Fibroblast of peridontal ligament (primary cell): ENCODE measurements around the gene RNF26.
"Not testable (repeated sequence)": the region's sequence is repeated elsewhere in the genome, so short reads cannot be mapped to it uniquely, and the experiment has no call there.

Experiments
- DNase-seq: peaks from one replicate; pipeline ENCODE4 v3.0.0-alpha.2; 2010; ENCODE audit errors: extremely low read depth

The RNF26 gene

DNA sequence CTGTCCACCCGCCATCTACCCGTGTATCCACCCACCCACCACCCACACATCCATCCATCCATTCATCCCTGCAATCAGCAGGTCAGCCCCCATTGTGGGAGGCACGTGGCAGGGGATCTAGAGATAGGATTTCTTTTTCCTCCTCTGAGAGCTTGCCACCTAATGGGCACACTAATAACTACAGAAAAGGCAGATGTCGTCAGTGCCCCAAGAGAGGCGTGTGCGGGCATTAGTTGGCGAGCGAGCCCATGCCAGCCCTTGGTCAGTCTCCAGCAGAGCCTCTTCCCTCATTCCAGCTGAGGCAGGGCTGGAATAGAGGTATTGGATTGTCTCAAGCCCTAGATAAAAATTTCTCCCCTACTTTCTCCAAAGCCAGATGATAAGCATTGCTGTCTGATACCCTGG lies 37.5 kb downstream of the RNF26 start:
- no peak for DNase-seq

GRCh38 chr11:119372260-119373058 lies 38.1 kb downstream of the RNF26 start:
- no peak for DNase-seq

- DNase-seq, result no peak
Measured at GRCh38 chr11:119373059-119373920, 39.0 kb downstream of the RNF26 start.

DNA sequence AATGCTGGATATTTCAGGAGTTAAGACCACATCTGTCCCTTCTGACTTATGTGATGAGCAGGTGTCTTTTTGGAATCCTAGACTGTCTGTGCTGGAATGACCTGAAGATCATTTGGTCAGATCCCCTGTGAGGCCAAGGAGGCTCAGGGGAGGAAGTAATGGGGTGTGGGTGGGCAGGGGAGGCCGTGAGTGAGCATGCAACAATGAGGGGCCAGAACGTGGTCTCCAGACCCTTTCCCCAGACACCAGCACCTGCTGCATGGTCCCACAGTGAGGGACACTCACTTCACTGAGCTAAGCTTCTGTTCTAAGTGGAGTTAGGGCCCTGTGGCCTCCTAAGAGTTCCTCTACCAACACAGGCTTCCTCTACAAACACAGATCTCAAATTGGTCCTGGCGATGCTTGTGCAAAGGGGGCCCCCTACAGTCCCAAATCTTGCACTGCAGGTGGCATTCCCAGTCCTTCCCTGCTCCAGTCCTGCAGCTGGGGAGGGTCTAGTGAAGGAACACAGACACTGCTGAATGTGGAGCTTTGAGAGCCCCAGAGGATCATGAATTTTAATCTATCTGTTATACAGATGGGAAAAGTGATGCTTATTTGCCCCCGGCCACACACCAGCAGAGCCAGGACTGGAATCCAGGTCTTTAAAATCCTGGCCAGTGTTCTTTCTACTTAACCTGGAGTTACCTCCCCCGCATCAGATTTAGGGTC lies 39.7 kb downstream of the RNF26 start:
- DNase-seq, result peak; percentile 83

- DNase-seq, result no peak
Measured at GRCh38 chr11:119374632-119375336, 40.5 kb downstream of the RNF26 start.

DNA sequence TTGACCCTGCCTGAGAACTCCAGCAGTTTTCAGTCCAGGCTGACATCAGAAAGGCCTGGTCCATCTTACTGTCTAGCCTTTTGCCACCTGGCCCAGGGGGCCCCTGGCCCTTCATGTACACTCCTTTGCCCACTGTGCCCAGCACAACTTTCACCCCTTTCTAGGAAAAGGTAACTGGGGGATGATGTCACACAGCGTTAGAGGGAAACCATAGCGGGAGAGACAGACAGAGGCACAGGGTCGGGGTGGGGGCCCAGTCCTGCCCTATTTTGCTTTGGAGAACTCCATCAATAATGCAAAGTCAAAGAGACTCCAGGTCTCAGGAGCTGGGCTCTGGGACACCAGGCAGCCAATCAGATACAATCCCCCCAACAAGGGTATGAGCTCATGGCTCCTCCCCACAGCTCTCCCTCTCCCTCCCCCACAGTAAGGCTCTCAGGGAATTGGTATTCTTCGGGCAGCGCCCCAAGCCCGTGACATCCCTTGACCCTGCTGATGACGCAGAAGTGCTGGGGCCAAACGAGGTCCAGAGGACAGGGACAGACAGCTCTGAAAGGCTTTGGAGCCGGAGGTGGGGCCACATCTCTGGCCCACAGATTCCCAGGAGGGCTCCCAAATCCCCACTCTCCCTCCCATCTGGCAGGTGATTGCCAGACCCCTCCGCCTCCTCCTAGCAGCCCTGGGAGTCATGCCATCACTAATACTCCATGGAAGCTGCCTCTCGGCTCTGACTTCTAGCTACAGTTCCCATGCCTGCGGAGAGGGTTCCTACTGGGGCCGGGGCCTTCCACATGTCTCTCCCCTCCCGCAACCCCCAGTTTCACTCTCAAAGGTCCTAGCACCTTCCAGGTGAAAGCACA lies 41.2 kb downstream of the RNF26 start:
- DNase-seq, result peak; percentile 77

DNA sequence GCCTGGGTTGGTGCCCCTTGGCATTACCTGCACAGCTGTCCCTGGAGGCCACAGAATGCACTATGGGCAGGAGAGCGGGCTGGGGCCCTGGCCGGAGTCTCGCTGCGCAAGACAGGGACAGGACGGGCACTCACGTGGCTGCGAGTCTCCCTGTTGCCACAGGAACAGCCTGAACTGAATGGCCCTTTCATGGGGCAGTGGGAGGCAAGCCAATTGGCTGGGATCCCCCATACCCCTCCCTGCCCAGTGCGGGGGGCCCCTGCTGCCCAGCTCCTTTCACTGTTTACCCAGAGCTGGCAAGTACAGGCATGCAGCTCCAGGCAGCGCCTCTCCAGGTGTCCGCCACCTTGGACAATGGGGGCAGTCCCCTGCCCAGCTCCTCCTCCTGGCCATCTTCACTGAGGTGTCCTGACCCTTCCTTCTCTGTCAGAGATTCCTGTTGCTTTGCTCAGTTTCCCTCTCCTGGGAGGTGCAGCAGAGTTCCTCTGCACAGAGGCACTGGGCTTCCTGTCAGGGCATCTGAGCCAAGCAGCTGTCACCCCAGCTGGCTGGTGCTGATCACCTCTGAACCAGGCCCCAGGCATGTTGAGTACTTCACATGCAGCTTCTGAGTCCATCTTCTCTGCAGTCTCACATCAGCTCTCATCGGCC lies 42.0 kb downstream of the RNF26 start:
- DNase-seq, result no peak

GRCh38 chr11:119377112-119377901 lies 43.0 kb downstream of the RNF26 start:
- DNase-seq, result no peak

DNA sequence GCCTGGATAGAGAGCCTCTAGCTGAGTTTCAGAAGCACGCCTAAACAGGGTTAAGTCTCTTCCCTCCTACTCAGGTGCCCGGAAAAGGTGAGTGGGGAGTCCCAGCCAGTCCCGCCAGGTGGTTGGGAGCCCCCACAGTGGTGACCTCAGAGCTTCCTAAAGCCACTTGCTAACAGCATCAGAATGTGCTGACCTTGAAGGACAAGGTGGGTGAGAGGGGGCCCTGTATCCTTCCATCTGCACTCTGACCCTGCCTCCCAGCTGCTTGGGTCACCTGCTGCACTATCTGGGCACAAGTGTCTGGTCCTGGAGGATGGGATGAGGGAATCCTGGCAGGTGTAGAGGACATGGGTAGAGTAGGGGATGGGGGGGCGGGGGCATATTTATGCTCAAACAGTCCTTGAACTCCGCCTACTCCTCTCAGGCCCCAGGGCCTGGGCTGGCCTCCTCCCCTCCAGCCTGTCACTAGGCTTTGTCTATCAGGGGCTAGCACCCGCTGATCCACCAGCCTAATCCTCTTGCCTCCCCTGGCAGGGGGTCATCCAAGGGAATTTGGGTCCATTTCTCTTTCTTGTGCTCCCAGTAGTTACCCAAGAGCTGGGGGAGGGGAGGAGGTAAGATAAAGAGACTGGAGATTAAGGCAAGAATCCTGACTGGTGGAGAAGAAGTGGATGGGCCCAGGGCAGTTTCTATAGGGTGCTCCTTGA lies 43.8 kb downstream of the RNF26 start:
- no peak for DNase-seq

DNA sequence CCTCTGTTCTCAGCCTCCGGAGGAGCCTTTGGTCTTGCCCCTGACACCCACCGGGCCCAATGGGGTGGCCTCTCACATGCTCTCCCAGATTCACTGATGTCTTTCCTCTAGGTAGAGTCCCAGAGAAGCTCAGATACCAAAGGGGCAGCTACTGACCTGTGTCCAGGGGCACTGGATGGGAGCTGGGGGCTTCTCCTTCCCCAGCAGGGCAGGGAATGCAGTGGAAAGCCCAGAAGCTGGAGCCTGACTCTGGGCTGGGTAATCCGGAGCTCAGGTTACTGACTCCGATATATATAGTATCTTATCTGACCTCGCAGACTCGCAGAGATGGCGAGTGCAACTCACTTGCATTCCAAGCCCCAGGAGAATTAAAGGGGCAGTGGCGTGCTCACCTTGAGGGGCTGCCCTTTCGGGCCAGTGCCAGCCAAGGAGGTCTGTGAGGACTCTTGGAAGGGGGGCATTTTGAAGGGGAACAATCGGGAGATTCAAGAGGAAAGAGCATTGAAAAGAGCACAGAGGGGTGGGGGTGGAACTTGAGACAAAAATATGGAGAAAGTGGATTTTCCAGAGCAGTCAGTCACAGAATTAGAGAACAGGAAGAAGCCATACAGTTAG lies 44.6 kb downstream of the RNF26 start:
- no peak for DNase-seq

GRCh38 chr11:119380160-119380826 lies 46.0 kb downstream of the RNF26 start:
- DNase-seq, result no peak

GRCh38 chr11:119380827-119381180 lies 46.5 kb downstream of the RNF26 start:
- DNase-seq, result no peak

DNA sequence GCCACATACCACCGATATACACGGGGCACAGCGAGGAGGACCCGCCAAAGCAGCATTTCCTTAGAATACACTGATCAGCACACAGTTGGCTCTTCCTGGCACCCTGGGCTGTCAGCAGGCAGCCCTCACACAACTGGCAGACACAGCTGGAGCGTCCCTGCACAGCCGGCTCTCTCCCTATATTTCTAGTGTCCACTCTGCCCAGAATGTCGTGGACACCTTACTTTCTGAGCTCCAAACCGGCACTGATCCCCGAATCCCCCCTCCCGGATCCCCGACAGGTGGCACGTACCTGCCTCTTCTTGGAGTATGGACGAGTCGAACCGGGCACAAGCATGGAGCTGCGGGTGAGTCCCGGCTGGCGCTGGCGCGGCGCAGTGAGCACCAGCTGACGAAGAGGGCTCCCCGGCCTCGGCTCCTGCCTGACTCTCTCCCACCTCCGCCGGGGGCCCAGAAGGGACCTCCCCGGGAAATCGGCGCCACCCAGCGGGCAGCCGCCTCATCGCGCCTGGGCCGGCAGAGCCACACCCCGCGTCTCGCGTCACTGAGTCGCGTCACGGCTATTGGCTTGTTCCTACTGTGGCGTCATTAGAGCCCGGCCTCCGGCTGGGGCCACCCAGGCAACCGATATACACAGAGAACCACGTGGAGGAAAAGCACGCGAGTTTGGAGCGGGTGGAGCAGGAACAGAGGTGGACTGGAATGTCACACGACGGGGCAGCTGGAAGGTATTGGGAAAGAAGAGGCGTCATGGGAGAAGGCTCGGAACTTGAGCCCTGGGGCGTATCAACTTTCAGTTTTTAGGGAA lies 47.1 kb downstream of the RNF26 start, which contains the start of gene USP2:
USP2 (minus strand) TSS at position 510 of the 808 bp plus-strand sequence. CDS start 8,210 bp downstream, outside the sequence.
- peak; percentile 95 for DNase-seq

GRCh38 chr11:119382101-119382500 lies 47.8 kb downstream of the RNF26 start:
- no peak for DNase-seq

GRCh38 chr11:119382513-119382912 lies 48.2 kb downstream of the RNF26 start:
- DNase-seq, result not testable (repeated sequence)

GRCh38 chr11:119384332-119384731 lies 50.0 kb downstream of the RNF26 start:
- no peak for DNase-seq
